Measurements from ENCODE around the gene CPNE4.

CPNE4 gene

DNA sequence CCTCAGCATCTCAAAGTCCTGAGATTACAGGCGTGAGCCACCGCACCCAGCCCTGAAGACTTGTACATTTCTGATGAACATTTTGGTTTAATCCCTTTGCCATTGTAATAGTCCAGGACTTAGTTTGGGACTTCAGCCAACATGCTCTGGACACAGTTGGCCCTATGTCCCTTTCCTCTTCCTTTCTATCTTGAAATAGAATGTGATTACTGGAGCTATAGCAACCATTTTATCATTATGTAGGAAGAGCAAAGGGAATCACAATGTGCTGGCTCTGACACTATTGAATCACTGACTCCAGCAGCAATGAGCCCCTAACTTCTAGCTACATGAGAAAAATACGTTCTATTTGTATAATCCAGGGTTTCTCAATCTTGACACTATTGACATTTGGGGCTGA lies 497.3 kb downstream of the CPNE4 start:
- H3K27me3 ChIP-seq (ENCODE audit: insufficient read depth, insufficient read length): no peaks in the 10 kb centered on the region
- no peak overlapping the region for H3K4me3 ChIP-seq (ENCODE audit: insufficient read length, low read depth)
- no peaks in the 10 kb centered on the region for H3K4me1 ChIP-seq (ENCODE audit: insufficient read depth, insufficient read length)
- no peaks in the 10 kb centered on the region for H3K36me3 ChIP-seq (ENCODE audit: insufficient read depth, insufficient read length, low read length)
- H3K9ac ChIP-seq (ENCODE audit: insufficient read length, low read depth): no peak overlapping the region
- no peak for TF ChIP-seq ZNF274 (IDR thresholded peaks at IDR 0.05; ENCODE audit: low read depth, low read length)
- no peak for TF ChIP-seq SUZ12 (IDR thresholded peaks at IDR 0.05; ENCODE audit: extremely low read depth, insufficient read depth, insufficient read length)
- no peak for TF ChIP-seq YY1 (IDR thresholded peaks at IDR 0.05; ENCODE audit: insufficient read depth, insufficient read length)
- no peak for DNase-seq (ENCODE audit: low read depth, low spot score)
- H3K9me3 ChIP-seq (ENCODE audit: insufficient read depth, low read length): no peaks in the 10 kb centered on the region

DNA sequence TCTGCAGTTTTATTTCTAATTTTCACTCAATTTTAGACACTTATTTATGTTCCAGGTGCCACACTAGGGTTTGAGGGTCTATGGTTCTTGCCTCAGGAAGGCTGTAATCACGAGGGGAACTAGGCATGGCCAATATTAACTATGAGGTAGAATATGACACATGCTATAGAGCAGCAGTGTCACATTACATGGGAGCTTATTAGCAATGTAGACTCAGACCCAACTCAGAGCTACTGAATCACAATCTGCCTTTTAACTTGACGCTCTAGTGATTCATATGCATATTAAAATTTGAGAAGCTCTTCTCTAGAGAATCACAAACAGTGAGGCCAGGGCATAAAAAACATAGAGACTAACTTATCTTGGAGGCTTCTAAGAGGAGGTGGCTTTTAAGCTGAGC lies 499.2 kb downstream of the CPNE4 start:
- Histone ChIP-seq H3K4me3 (ENCODE audit: insufficient read length, low read depth) (no peak overlapping the region), H3K9me3 (ENCODE audit: insufficient read depth, low read length) (no peaks in the 10 kb centered on the region), H3K9ac (ENCODE audit: insufficient read length, low read depth) (no peak overlapping the region), H3K36me3 (ENCODE audit: insufficient read depth, insufficient read length, low read length) (no peaks in the 10 kb centered on the region), H3K4me1 (ENCODE audit: insufficient read depth, insufficient read length) (no peaks in the 10 kb centered on the region), H3K27me3 (ENCODE audit: insufficient read depth, insufficient read length) (no peaks in the 10 kb centered on the region)
- DNase-seq (ENCODE audit: low read depth, low spot score): no peak
- TF ChIP-seq SUZ12 (IDR thresholded peaks at IDR 0.05; ENCODE audit: extremely low read depth, insufficient read depth, insufficient read length) (no peak), YY1 (IDR thresholded peaks at IDR 0.05; ENCODE audit: insufficient read depth, insufficient read length) (no peak), ZNF274 (IDR thresholded peaks at IDR 0.05; ENCODE audit: low read depth, low read length) (no peak)

DNA sequence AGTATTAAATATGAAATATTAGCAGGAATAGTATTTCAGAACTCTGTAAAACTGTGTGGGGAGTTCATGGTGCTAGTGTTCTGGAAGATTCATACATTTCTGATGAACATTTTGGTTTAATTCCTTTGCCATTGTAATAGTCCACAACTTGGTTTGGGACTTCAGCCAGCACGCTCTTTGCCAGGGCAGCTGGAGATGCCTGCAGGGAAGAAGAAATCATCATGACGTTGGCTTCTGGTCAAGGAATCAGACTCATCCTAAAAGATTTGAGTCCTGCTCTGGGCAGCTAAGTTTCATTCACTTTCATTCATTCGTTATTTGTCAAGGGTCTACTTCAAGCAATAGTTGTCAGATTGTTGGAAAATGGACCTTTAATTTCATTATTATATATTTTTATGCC lies 499.7 kb downstream of the CPNE4 start:
- no peak for DNase-seq (ENCODE audit: low read depth, low spot score)
- Histone ChIP-seq H3K36me3 (ENCODE audit: insufficient read depth, insufficient read length, low read length) (no peaks in the 10 kb centered on the region), H3K9ac (ENCODE audit: insufficient read length, low read depth) (no peak overlapping the region), H3K27me3 (ENCODE audit: insufficient read depth, insufficient read length) (no peaks in the 10 kb centered on the region), H3K9me3 (ENCODE audit: insufficient read depth, low read length) (no peaks in the 10 kb centered on the region), H3K4me3 (ENCODE audit: insufficient read length, low read depth) (no peak overlapping the region), H3K4me1 (ENCODE audit: insufficient read depth, insufficient read length) (no peaks in the 10 kb centered on the region)
- TF ChIP-seq YY1 (IDR thresholded peaks at IDR 0.05; ENCODE audit: insufficient read depth, insufficient read length): no peak
- TF ChIP-seq ZNF274 (IDR thresholded peaks at IDR 0.05; ENCODE audit: low read depth, low read length): no peak
- no peak for TF ChIP-seq SUZ12 (IDR thresholded peaks at IDR 0.05; ENCODE audit: extremely low read depth, insufficient read depth, insufficient read length)

DNA sequence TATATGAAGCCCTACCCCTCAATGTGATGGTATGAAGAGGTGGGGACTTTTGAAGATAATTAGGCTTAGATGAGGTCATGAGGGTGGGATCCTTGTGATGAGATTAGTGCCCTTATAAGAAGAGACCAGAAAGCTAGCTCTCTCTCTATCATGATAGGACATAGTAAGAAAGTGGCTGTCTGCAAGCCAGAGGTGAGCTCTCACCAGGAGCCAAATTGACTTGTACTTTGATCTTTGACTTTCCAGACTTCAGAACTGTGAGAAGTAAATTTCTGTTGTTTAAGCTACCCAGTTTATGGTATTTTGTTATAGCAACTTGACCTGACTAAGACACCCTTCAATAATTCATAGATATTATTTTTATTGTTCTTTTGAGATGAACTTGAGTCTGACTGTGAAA lies 502.2 kb downstream of the CPNE4 start:
- Histone ChIP-seq H3K9me3 (ENCODE audit: insufficient read depth, low read length) (no peaks in the 10 kb centered on the region), H3K9ac (ENCODE audit: insufficient read length, low read depth) (no peak overlapping the region)
- TF ChIP-seq YY1 (IDR thresholded peaks at IDR 0.05; ENCODE audit: insufficient read depth, insufficient read length) (no peak), SUZ12 (IDR thresholded peaks at IDR 0.05; ENCODE audit: extremely low read depth, insufficient read depth, insufficient read length) (no peak), ZNF274 (IDR thresholded peaks at IDR 0.05; ENCODE audit: low read depth, low read length) (no peak)

DNA sequence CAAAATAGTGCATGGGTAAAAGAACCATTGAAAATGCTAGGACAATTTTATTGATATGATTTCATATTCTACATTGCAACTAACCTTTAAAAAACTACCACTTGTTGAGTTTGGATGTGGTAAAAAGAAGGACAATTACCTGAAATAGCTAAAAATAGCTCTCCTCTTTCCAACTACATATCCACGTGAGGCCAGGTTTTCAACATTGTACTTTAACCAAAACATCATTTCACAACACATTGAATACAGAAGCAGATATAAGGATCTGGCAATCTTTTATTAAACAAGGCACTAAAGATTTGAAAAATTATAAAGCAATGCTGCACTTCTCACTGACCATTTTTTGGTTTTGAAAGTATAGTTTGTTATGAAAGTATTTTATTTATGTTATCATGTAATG lies 504.0 kb downstream of the CPNE4 start:
- TF ChIP-seq ZNF274 (IDR thresholded peaks at IDR 0.05; ENCODE audit: low read depth, low read length) (no peak), SUZ12 (IDR thresholded peaks at IDR 0.05; ENCODE audit: extremely low read depth, insufficient read depth, insufficient read length) (no peak), YY1 (IDR thresholded peaks at IDR 0.05; ENCODE audit: insufficient read depth, insufficient read length) (no peak)
- no peak overlapping the region for H3K9ac ChIP-seq (ENCODE audit: insufficient read length, low read depth)
- H3K36me3 ChIP-seq (ENCODE audit: insufficient read depth, insufficient read length, low read length): no peaks in the 10 kb centered on the region
- no peak overlapping the region for H3K4me3 ChIP-seq (ENCODE audit: insufficient read length, low read depth)
- H3K27me3 ChIP-seq (ENCODE audit: insufficient read depth, insufficient read length): no peaks in the 10 kb centered on the region
- H3K4me1 ChIP-seq (ENCODE audit: insufficient read depth, insufficient read length): no peaks in the 10 kb centered on the region
- DNase-seq (ENCODE audit: low read depth, low spot score): no peak
- H3K9me3 ChIP-seq (ENCODE audit: insufficient read depth, low read length): no peaks in the 10 kb centered on the region

More for the DNA sequence above, 502.2 kb downstream of the CPNE4 start:
- no peaks in the 10 kb centered on the region for H3K36me3 ChIP-seq (ENCODE audit: insufficient read depth, insufficient read length, low read length)
- no peaks in the 10 kb centered on the region for H3K27me3 ChIP-seq (ENCODE audit: insufficient read depth, insufficient read length)
- H3K4me3 ChIP-seq (ENCODE audit: insufficient read length, low read depth): no peak overlapping the region
- H3K4me1 ChIP-seq (ENCODE audit: insufficient read depth, insufficient read length): no peaks in the 10 kb centered on the region
- no peak for DNase-seq (ENCODE audit: low read depth, low spot score)

DNA sequence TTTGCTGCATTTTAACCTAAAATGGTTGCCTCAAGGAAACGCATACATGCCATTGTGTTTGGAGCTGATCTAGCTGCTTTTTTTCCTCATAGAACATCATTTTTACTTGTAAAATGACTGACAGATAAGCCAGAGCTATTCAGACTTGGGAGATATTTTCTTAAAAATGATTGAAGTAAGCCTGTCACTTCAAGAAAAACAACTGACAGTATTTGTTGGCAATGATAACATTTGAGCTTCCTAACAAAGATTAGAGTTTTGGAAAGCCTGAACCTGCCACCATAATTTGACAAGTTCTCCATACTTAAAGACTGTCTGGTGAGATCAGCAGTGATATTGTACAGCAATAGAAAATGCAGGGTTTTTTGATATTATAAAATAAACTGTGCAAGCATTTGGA lies 504.4 kb downstream of the CPNE4 start:
- Histone ChIP-seq H3K27me3 (ENCODE audit: insufficient read depth, insufficient read length) (no peaks in the 10 kb centered on the region), H3K9me3 (ENCODE audit: insufficient read depth, low read length) (no peaks in the 10 kb centered on the region), H3K4me1 (ENCODE audit: insufficient read depth, insufficient read length) (no peaks in the 10 kb centered on the region), H3K36me3 (ENCODE audit: insufficient read depth, insufficient read length, low read length) (no peaks in the 10 kb centered on the region), H3K4me3 (ENCODE audit: insufficient read length, low read depth) (no peak overlapping the region), H3K9ac (ENCODE audit: insufficient read length, low read depth) (no peak overlapping the region)
- no peak for DNase-seq (ENCODE audit: low read depth, low spot score)
- TF ChIP-seq ZNF274 (IDR thresholded peaks at IDR 0.05; ENCODE audit: low read depth, low read length) (no peak), YY1 (IDR thresholded peaks at IDR 0.05; ENCODE audit: insufficient read depth, insufficient read length) (no peak)

DNA sequence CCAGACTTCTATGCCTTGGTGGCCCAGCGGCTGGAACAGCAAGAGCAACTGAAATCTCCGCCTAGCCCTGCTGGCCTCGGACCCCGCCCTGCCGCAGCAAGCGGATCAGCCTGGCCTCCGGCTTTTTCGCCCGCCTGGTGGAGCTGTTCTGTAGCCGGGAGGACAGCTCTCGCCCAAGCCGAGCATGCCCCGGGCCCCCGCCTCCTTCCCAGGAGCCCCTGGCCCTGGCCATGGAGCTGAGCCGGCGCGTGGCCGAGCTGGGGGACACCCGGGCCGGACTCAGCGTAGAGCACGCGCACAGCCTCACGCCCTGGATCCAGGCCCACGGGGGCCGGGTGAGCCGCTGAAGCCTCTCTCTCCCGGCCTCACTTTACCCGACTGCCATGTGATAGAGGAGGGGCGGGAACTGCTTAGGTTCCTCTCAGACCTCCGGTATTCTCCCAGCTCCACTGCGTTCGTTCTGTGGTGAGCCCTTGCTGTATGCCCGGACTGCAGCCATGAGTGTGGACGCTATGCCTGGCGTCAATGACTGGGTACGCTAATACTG lies 507.9 kb downstream of the CPNE4 start:
- TF ChIP-seq YY1 (IDR thresholded peaks at IDR 0.05; ENCODE audit: insufficient read depth, insufficient read length) (no peak), SUZ12 (IDR thresholded peaks at IDR 0.05; ENCODE audit: extremely low read depth, insufficient read depth, insufficient read length) (no peak)
- no peak overlapping the region for H3K4me3 ChIP-seq (ENCODE audit: insufficient read length, low read depth)
- peak; percentile 49 for DNase-seq (ENCODE audit: low read depth, low spot score)
- no peaks in the 10 kb centered on the region for H3K4me1 ChIP-seq (ENCODE audit: insufficient read depth, insufficient read length)
- H3K9me3 ChIP-seq (ENCODE audit: insufficient read depth, low read length): no peaks in the 10 kb centered on the region
- peak overlapping the region; percentile 52 for H3K9ac ChIP-seq (ENCODE audit: insufficient read length, low read depth)
- H3K36me3 ChIP-seq (ENCODE audit: insufficient read depth, insufficient read length, low read length): no peaks in the 10 kb centered on the region
- H3K27me3 ChIP-seq (ENCODE audit: insufficient read depth, insufficient read length): no peaks in the 10 kb centered on the region

DNA sequence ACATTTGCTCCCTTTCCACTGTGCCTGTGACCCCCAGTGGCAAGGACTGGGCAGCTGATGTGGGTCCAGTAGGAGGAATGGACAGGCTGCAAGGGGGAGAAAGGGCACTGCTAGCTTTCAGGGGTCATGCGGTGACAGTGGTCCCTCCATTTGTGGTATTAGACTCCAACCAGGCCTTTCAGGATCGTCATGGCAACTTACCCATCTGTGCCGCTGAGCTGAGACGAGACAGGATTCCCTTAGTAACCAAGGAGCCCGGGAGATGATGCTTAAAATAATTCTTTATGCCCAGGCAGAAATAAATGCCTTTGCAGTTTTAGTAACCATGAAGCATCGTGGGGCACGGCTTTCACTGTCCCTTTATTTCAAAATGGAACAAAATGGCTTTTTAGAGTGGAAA lies 516.1 kb downstream of the CPNE4 start:
- no peaks in the 10 kb centered on the region for H3K4me1 ChIP-seq (ENCODE audit: insufficient read depth, insufficient read length)
- H3K4me3 ChIP-seq (ENCODE audit: insufficient read length, low read depth): no peak overlapping the region
- no peak for DNase-seq (ENCODE audit: low read depth, low spot score)
- no peaks in the 10 kb centered on the region for H3K36me3 ChIP-seq (ENCODE audit: insufficient read depth, insufficient read length, low read length)
- no peak overlapping the region for H3K9ac ChIP-seq (ENCODE audit: insufficient read length, low read depth)
- TF ChIP-seq ZNF274 (IDR thresholded peaks at IDR 0.05; ENCODE audit: low read depth, low read length) (no peak), YY1 (IDR thresholded peaks at IDR 0.05; ENCODE audit: insufficient read depth, insufficient read length) (no peak), SUZ12 (IDR thresholded peaks at IDR 0.05; ENCODE audit: extremely low read depth, insufficient read depth, insufficient read length) (no peak)
- H3K27me3 ChIP-seq (ENCODE audit: insufficient read depth, insufficient read length): no peaks in the 10 kb centered on the region
- no peaks in the 10 kb centered on the region for H3K9me3 ChIP-seq (ENCODE audit: insufficient read depth, low read length)
